ENCODE measurements around the gene NFIB.

DNA sequence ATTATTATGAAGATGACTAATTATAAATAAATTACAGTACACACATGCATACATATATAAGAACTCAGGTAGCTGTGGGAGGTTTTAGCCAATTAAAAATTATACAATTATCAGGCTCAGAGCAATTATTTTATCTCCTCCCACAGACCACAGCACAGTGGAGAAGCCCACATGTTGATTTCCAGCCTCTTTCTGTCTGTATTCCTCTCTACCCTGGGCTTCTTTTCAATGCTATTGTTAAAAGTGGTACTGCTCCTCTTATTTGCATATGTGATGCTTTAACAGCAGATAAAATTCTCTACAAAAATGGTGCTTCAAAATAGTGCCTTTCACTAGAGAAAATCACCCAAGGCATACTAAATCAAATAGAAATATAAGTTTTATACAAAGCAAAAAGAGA, 218.7 kb downstream of the NFIB start:
- TF ChIP-seq, protein P1, sequence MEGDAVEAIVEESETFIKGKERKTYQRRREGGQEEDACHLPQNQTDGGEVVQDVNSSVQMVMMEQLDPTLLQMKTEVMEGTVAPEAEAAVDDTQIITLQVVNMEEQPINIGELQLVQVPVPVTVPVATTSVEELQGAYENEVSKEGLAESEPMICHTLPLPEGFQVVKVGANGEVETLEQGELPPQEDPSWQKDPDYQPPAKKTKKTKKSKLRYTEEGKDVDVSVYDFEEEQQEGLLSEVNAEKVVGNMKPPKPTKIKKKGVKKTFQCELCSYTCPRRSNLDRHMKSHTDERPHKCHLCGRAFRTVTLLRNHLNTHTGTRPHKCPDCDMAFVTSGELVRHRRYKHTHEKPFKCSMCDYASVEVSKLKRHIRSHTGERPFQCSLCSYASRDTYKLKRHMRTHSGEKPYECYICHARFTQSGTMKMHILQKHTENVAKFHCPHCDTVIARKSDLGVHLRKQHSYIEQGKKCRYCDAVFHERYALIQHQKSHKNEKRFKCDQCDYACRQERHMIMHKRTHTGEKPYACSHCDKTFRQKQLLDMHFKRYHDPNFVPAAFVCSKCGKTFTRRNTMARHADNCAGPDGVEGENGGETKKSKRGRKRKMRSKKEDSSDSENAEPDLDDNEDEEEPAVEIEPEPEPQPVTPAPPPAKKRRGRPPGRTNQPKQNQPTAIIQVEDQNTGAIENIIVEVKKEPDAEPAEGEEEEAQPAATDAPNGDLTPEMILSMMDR (IDR thresholded peaks at IDR 0.05; ENCODE audit: poor library complexity): no peak
- TF ChIP-seq EZH2 (IDR thresholded peaks at IDR 0.05; ENCODE audit: borderline replicate concordance) (no peak), EZH2phosphoT487 (IDR thresholded peaks at IDR 0.05; ENCODE audit: low read depth, severe bottlenecking, unreplicated experiment) (no peak)

Data from hepatocyte (in vitro differentiated cells).